CD4-positive, alpha-beta T cell treated with Interleukin-21 for 1 hour (primary cell): ENCODE results near the gene CSTF3.
A peak's percentile ranks its signal among the peaks of the same experiment; 100 is the strongest.
"Not testable (repeated sequence)": the region's sequence is repeated elsewhere in the genome, so short reads cannot be mapped to it uniquely, and the experiment has no call there.

Source experiments
- DNase-seq: peaks from one replicate; pipeline ENCODE4 v3.0.0-alpha.2; 2020

Gene CSTF3

DNA sequence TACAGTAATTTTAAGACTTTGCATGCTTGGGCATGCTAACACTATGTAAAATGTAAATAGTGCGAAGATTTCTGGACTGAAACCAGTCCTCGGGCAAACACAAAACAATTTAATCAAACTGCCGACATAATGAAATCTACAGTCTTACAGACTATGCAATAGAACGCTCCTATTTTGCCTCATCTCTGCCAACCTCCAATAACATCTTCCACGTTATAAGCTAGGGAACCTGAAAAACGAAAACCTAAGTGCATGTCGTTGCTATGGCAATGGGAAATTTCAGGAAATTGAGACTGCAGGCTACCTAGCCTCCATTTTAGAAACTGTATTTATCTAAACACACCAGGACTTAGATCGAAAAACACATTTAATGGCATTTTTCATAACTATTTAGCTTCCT lies 1.1 kb downstream of the CSTF3 start:
- peak; percentile 43 for DNase-seq

DNA sequence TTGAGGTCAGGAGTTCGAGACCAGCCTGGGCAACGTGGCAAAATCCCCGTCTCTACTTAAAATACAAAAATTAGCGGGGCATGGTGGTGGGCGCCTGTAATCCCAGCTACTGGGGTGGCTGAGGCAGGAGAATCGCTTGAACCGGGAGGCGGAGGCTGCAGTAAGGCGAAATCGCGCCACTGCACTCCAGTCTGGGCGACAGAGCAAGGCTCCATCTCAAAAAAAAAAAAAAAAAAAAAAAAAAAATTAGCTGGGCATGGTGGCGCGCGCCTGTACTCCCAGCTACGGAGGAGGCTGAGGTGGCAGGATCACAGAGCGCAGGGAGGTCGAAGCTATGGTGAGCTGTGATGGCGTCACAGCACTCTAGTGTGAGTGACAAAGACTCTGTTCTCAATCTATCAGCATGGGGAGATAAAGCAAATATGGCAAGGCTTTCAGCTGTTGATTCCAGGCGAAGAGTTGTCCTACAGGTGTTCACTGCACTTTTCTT lies 1.9 kb downstream of the CSTF3 start:
- DNase-seq = not testable (repeated sequence)

DNA sequence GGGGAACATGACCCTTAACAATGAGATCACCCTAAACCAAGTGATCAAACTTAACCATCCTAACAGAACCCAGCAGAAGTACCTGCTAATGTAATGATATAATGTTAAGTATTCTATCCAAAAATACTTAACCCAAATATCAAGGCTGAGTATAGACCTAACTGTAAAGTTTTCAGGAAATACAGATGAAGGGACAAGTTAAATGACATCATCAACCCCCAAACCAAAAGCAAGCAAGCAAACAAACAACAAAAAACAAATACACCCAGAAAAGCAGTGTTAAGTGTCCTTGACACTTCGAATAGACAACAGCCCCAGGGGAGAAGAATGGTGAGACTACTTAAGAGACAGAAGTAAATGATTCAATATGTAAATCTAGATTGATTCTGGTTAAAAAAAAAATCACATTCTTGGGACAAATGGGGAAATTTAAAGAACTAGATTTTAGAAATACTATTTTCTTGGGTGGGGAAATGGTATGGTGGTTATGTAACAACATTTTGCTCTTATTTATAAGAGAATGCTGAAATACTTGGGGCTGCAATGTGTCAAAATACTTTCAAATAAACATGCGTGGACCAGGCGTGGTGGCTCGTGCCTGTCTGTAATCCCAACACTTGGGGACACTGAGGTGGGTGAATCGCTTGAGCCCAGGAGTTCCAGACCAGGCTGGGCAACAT lies 2.5 kb downstream of the CSTF3 start:
- no peak for DNase-seq

DNA sequence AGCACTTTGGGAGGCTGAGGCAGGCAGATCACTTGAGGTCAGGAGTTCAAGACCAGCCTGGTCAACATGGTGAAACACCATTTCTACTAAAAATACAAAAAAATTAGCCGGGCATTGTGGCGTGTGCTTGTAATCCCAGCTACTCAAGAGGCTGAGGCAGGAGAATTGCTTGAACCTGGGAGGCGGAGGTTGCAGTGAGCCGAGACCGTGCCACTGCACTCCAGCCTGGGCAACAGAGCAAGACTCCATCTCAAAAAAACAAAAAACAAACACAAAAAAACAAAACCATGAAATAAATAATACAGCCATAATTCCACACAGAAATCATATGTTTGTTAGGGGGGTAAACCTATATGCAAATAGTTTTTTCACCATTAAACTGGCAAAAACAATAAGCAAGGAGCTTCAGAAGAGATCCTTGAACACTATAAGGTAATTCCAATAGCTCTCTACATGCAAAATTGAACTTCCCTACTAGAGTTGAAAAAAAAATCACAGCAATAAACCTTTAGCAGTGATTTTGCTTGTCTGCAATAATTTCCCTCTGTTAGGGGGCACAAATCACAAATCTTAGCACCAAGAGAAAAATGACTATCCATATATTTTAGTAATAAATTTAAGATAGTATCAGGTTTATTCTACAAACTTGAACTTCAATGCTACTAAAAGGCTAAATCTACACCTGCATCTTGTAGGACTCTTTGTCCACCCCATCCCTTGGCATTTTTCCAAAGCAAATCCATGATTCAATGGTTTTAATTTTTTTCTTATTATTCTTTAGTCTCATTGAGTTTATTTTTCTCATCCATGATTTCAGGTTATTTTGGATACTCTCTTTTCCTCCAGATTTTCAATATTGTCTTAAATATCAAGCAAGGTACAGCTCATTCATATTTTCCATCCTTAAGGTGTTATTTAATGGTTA lies 3.9 kb downstream of the CSTF3 start:
- no peak for DNase-seq

DNA sequence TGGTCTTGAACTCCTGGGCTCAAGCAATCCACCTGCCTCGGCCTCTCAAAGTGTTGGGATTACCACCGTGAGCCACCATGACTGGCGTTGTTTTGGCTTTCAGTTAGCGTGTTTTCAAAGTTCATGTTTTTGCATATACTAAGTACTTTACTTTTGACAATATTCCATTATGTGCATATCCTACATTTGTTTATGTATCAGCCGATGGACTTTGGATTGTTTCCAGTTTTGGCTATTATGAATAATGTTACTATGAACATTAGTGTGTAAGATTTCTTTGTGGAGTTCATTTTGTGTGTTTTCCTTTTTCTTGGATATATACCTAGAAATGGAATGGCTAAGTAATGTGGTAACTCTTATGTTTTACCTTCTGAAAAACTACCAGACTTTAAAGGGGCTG lies 9.9 kb downstream of the CSTF3 start:
- no peak for DNase-seq

DNA sequence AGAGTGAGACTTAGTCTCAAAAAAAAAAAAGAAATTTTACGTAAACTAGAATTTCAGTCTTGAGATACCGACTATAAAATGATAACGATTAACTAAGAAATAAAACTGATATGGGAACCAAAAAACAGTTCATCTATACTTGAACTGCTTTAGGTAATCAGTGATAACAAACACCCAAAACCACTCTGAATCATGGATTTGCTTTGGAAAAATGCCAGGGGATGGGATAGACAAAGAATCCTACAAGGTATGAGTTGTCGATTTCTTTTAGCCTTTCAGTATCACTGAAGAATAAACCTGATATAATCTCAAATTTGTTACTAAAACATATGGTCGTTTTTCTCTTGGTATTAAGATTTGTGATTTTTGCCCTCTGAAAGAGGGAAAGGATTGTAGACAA lies 13.7 kb downstream of the CSTF3 start:
- DNase-seq = no peak

DNA sequence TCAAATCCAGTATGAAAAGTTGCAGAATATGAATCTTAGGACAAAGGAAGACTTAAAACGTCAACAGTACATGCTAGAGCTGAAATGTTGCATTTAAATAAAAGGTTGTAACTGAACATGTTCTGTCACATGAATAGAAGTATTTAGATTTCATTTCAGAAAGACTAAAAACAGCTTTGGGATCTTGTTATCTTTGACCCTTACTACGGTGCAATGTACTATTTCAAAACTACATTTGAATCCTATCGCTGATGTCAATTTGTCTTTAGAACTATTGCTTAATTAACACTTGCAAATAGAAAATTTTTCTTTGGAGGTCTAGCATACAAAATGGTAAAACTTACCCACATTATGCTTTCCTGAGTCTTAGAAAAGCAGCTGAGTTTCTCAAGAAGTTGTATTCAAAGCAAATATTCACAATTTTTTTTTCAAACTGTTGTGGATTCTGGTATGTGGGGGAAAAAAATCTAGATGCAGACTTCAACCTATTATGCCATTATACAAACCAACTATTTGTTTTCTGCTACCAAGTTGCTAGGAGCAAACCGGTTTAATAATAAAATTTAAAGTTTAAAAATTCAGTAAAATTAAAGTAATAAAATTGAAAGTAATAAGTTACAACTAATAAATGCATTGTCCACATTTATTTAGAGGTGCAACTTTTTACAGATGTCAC lies 25.4 kb downstream of the CSTF3 start:
- DNase-seq = no peak

DNA sequence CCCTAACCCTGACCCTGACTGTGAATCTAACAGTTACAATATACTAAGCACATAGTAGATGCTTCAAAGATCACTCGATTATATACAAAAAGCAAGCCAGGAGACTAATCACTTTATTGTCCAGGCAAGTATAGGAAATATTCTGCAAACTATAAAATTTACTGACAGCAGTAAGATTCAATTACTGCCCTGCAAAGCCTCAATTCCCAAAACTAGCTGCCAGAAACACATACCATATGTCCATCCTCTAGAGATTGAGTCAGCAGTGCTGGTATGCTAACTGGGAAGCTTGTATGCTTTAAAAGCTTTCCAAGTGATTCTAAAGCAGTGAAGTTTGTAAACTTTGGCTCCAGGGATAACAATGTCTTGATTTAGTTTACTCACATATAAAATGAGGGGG lies 26.1 kb downstream of the CSTF3 start:
- no peak for DNase-seq

DNA sequence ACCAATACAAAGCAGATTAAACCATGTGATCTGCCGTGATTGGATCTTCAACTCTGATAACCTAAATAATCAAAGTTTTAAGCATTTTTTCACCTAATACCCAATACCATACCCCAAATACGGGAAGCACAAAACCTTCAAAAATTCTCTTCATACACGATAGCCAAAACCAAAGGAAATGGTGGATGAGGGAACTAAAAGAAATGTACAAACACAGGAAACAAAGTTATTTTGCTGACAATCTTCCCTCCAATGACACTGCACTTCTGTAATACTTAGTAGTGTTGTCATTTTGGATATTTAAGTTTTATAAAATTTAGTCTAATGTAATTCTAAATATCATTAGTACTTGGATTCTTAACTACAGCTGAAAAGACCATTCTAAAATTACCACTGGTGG lies 27.0 kb downstream of the CSTF3 start:
- DNase-seq = no peak

DNA sequence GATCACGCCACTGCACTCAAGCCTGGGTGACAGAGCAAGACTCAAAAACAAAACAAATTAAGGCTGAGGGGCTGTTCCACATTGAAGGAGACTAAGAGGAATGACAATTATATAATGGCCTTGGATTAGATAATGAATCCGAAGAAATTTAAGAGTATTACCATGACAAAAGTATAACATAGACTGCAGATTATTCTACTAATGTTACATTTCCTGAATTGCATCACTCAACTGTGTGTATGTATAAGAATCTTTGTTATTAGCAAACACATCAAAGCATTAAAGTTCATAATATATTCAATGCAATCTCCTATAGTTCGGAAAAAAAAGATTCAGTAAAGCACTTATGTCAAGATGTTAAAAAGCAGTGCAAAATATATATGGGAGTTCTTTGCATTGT lies 27.5 kb downstream of the CSTF3 start:
- no peak for DNase-seq

DNA sequence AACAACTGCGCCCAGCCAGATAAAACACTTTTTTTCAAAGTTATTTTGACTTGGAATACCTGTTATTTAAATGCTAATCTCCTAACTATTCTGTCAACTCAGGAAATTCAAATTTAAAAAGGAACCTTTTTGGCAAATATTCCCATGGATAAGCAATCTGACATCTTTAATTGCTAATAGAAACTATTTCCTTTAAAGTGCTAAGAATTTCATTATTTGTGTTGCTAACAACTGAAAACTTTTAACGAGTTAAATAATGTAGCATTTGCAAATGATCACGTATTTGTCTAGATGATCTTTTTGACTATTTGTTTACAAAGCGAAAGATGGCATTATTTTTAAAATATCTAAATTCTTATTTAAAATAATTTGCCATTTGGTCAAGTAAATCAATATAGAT lies 28.8 kb downstream of the CSTF3 start:
- DNase-seq = no peak

DNA sequence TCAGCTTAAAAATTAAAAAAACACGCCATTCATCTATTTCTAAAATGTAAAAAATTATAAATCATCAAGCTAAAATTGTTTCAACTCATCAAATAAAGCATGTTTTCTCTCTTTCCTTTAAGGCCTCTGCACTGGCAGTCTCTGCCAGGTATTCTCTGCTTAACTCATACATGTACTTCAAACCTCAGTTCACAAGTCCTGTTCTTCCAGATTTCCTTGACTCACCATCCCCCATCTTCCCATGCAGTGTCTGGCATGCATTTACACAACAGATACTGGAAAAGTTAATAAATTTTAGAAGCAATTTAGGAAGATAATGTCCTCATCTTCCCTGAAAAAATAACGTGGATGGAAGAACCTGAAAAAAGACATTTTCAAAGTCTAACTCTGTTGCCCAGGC lies 32.5 kb downstream of the CSTF3 start:
- no peak for DNase-seq

DNA sequence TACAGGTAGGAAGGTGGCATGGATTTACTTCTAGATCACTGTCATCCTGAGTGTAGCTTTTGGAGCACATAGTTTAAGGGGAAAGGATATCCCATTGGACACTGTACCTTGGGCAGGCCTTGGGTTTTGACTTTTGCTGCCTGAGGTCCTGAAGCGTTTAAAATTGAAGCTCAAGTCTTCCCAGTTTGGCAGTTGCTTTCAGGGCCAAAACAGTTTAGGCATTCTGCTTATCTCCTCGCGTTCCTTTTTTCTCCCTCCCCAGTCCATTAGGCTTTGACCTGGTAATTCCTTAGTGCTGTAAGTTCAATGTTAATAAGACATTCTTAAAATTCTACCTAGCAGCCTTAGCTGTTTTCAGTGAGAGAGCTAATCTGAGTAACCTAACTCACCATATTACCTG lies 35.7 kb downstream of the CSTF3 start:
- no peak for DNase-seq

DNA sequence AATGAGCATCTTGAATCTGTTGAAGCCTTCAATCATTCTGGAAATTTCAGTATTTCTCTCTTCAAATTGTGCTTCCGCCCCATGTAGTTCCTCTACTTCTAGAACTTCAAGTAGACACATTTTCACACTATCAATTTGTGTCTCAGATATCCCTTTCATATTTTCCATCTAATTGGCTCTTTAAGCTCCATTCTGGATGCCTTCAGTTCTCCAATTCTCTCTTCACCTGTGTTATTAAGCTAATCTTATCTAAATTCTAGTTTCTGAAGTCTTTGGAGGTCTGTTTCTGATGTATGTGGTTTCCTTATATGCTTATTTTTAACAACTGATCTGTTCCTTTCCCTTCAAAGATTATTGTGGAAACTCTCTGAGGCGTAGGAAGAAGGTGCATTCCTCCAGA lies 36.3 kb downstream of the CSTF3 start:
- no peak for DNase-seq

DNA sequence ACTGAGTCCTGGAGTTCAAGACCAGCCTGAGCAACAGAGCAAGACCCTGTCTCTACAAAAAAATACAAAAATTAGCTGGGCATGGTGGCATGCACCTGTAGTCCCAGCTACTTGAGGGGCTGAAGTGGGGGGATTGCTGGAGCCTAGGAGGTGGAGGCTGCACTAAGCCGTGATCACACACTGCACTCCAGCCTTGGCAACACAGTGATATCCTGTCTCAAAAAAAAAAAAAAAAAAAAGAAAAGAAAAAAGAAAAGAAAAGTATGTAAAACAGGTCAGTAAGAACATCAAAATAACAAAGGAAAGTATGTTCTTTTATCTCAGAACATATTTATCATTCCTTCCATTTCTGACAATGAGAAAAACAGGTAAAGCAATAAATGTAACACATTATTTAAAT lies 38.6 kb downstream of the CSTF3 start:
- DNase-seq = not testable (repeated sequence)

DNA sequence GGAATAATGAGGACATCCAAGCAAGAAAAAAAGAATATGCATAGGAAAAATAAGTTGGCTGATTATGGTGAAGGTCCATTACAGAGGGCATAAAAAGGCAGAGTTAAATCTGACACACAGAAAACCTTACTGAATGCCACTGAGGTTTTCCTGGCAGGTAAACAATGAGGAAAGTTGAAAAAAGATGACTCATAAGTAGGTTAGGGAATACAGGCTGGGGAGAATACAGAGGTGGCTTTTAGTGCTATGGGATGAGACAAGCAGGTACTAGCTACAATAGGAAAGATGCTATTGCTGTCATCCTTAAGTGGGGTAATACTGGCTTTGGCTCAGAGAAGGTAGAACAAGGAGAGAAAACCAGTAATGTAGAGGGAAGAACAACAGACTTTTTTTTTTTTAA lies 44.7 kb downstream of the CSTF3 start:
- DNase-seq = no peak

DNA sequence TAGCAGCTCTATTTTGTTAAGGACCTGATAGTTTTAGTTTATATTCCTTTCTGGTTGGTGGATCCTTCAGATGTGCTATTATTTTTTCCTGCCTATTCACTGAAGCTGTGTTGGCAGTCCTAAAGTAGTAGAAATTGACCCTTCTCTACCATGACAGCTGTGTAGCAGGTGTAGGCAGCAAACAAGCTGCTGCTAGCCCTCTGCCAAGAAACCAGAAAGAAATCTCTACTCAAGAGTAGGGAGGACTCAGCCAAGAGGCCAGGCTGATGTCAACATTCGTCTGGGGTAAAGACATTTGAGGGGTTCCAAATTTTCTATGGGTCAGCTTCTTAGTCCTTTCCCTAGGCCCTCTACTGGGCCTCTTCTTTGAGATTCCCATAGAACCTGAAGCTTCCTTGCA lies 51.2 kb downstream of the CSTF3 start:
- DNase-seq = no peak

DNA sequence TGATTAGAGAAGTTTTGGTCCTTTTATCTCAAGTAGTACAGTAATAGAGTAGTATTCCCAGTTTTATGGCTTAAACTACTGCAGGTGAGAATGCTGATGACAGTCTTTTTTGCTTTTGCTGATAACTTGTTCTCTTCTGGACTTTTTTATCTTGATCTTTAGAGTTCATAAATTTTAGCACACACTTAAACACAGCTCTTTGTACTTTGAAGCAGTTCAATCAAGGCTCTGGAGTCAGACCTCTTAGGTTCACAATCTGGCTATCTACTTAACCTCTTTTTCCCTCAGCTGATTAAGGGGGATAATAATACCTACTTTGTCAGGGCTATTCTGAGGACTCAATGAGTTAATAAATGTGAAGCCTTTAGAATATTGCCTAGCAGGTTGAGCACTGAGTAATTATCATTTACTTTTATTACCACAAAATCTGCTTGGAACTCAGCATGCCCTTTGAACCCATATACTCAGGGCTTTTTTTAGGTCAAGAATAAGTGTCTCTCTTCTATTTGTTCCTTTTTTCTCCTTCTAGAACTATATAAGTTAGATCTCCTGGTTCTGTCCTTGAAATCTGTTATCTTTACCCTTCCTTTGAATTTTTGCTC lies 51.9 kb downstream of the CSTF3 start:
- DNase-seq = no peak

DNA sequence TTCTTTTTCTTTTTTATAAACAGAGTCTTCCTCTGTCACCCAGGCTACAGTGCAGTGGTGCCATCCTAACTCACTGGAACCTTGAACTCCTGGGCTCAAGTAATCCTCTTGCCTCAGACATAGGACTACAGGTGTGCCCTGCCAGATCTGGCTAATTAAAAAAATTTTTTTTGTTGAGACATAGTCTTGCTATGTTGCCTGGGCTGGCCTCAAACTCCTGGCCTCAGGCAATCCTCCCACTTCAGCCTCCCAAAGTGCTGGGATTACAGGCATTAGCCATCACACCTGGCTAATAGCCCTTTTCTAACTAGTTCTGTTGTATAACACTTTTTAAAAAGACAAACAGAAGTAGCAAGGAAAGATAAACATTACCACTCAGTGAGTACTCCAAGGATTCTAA lies 57.4 kb downstream of the CSTF3 start:
- DNase-seq = no peak

DNA sequence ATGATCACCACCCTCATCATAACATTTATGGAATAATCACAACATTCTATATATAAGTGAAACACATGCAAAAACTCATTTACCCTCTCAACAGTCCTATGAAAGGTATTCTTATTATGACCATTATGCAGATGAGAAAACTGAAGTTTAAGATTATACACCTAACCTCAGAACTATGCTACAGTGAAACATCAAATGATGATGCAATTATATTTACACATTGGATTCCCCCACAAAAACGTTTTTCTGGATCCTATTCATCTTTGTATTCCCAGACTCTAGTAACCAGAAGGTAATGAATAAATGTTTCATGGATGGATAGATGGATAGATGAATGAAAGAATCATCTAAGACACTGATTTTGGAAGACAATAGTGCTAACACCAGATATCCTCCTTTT lies 67.1 kb downstream of the CSTF3 start:
- DNase-seq = no peak

DNA sequence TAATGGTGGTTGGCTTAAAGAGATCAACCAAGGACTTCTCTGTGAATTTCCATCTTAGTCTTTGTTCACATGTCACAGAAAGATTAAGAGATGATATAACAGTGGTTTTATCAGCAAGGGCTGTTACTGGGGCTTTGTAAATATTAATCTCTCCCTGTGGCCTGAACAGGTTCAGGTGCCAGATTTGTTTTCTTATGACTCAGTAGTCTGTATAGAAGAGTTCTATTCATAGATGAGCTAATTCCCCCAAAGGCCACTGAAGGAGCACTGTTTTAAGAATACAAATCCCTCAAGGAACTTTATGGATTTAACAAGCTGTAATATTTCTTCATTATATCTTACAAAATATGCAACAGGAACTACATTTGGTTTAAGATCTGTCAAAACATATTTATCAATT lies 71.5 kb downstream of the CSTF3 start:
- no peak for DNase-seq

DNA sequence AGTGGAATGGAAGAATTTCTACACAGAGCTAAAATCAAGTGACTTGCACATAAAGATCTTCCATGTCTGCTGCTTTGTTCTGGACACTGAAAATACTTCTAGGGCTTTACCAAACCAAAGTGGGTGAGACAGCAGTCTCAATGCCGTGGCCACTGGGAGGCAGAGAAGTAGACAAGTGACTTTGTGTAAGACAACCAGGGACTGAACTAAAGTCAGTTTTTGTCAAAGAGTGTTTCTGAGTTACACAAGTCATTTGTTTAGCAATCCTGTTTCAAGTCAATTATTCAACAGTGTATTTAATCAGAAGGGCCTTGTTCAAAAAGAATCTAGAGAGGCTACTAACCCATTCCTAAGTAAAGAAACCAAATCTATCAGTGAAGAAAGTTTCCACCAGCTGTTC lies 75.3 kb downstream of the CSTF3 start:
- DNase-seq = no peak

DNA sequence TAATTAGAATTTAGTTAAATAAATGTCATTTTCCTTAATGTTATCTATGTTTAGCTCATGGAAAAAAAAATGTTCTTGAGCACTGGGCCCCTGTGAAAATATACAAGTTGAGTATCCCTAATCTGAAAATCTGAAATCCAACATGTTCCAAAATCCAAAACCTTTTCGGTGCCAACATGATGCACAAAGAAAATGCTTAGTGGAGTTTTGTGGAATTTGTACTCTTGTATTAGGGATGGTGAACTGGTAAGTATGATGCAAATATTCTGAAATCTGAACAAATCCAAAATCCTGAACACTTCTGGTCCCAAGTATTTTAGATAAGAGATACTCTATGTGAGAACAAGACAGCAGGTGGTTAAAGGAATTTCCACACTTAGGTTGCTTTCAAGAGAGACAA lies 77.4 kb downstream of the CSTF3 start:
- DNase-seq = no peak
